Fibroblast of skin of right biceps (primary cell): ENCODE data around the gene GATAD2B.
A peak's percentile ranks its signal among the peaks of the same experiment; 100 is the strongest.
"Not testable (repeated sequence)": the region's sequence is repeated elsewhere in the genome, so short reads cannot be mapped to it uniquely, and the experiment has no call there.

ENCODE experiments used
- DNase-seq: peaks from one replicate; pipeline ENCODE4 v3.0.0-alpha.2; 2013

Gene GATAD2B

GRCh38 chr1:153793973-153794615 is 128.7 kb downstream of the GATAD2B start:
- no peak for DNase-seq

DNA sequence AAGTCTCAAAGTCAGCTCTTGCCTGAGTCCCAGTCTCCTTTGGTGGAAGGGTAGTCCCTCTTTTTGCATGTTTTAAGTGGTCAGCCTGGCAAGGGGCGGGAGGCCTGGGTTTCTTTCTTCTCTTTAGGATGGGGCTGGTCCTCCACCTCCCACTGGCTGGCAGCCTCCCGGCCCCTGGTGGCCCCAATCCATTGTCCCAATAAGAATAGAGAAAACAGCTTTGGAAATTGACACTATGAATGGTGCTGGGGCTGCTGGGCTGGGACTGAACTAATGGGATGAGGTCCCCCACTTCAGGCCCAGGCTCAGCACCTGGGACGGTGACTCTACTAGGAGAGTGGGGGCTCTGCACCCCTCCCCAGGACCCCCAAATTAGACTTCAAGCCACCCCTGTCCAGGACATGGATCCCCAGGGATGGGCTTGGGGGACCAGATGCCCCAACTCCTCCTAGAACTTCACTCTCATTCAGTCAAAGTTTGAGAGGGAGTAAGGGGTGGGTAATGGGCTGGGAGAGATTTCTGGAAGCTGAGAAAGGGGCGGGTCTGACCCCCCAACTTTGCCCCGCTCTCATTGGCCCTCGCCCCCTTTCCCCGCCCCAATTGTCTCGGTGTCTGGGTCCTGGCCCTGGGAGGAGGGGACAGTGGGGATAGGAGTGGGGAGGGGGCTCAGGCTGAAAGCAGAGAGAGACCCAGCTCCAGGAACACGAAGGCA is 129.4 kb downstream of the GATAD2B start:
- no peak for DNase-seq

DNA sequence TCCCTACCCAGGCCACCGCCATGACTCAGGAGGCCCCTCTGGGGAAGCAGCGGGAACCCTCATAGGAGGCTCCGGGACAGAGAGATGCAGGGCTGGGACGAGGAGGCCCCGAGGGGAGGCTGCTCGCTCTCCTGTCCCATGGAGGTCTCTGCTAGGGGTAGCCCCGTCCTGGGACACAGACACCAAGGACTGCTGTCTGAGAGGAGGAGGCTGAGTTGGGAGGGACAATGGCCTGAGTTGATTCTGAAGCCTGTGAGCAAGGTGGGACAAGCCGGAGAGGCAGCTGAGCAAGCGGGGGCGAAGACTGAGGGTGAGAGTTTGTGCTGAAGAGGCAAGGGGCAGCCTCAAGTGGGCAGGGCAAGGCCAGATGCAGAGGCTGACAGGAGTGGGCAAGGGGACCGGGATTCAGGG is 130.1 kb downstream of the GATAD2B start:
- no peak for DNase-seq

- peak; percentile 50 for DNase-seq
These were observed 131.0 kb downstream of the GATAD2B start for GRCh38 chr1:153791648-153792253.

- peak; percentile 93 for DNase-seq
These were observed 131.7 kb downstream of the GATAD2B start for GRCh38 chr1:153790966-153791647.

DNA sequence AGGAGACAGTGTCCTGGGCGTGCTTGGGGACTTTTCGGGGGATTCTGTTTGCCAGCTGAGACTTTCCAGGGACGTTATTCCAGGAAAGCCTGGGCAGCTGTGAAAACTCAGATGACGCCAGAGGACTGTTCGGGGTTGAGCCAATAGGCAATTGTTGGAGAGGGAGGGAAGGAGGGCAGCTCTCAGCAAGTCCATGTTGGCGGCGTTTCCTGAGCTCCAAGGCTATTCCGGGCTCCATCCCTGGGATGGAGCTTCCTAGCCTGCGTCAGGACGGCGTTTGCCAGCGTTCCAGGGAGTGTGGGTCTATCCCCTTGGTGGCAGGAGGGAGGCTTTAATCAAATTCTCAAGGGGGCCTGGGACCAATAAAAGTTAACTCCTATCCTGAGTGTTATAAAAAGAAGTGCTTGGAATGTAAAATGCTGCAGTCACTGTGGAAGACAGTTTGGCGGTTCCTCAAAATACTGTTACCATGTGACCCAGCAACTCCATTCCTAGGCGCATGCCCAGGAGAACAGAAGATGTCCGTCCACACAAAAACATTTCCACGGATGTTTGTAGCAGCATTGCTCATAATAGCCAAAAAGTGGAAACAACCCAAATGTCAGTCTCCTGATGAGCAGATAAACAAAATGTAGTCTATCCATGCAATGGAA is 132.3 kb downstream of the GATAD2B start:
- DNase-seq = peak; percentile 71

- no peak for DNase-seq
These were observed 133.2 kb downstream of the GATAD2B start for GRCh38 chr1:153789478-153790034.

- DNase-seq = no peak
These were observed 136.6 kb downstream of the GATAD2B start for GRCh38 chr1:153786038-153786790.

- peak; percentile 89 for DNase-seq
These were observed 139.3 kb downstream of the GATAD2B start for GRCh38 chr1:153783233-153784190.

- not testable (repeated sequence) for DNase-seq
These were observed 140.1 kb downstream of the GATAD2B start for GRCh38 chr1:153782648-153783047.

DNA sequence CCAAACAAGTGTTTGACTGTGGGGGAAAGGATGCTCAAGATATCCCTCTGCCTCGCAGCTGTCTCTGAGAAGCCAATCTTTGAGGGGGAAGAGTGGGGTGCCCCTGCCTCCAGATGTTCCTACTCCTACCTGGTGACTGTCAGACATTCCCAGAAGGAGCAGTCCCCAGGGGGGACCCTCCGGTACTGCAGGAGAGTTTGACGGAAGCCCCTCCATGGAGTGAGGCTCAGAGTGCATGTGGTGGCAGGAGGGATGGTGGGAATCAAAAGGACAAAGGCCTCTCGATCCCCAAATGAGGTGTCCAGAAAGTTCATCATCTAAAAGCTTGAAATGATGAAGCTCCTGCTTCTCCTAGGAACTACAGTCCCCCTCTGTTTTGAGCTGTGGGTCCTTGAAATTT is 142.2 kb downstream of the GATAD2B start:
- no peak for DNase-seq

GRCh38 chr1:153779781-153780541 is 142.8 kb downstream of the GATAD2B start:
- DNase-seq = no peak

DNA sequence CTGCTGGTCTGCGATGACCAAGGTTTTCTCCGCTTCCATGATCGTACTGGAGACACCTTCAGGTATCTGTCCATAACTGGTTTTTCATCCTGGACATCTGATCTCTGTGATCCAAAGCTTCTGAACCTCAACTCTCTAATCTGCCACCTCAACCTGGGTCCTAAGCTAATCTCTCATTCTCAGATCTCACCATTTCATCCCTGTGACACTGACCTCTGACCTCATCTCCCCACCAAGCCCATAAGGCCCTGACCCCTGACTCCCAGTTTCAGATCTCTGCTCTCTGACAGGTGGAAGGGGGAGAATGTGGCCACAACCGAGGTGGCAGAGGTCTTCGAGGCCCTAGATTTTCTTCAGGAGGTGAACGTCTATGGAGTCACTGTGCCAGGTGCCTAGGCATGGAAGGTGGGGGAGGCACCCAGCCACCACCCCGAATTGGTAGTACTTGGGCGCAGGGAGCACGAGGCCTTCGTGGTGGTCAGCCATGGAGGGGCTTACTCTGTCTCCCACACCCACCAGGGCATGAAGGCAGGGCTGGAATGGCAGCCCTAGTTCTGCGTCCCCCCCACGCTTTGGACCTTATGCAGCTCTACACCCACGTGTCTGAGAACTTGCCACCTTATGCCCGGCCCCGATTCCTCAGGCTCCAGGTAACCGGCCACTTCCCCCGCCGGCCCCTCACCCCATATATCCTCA is 143.8 kb downstream of the GATAD2B start:
- DNase-seq = no peak

GRCh38 chr1:153778051-153778823 is 144.5 kb downstream of the GATAD2B start:
- DNase-seq = no peak

GRCh38 chr1:153777648-153778047 is 145.1 kb downstream of the GATAD2B start:
- DNase-seq = no peak

DNA sequence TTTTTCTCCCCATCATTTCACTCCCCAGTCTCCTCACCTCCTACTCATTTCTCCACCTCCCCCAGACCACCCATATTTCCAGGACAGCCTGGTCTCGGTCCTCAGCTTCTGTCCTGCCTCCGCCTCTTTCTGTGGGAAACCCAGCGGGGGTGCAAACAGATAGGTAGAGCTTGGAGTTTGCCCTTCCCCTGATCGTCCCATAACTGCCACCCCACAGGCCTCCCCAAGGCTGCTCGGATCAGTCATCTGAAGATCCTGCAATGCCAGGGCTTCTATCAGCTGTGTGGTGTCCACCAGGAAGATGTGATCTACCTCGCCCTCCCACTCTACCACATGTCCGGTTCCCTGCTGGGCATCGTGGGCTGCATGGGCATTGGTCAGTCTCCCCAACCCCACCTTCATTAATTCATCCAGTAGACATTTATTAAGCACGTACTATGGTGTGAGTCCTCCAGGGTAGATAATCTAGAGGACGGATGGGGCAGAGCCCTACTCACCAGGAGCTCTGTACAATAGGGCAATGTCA is 145.9 kb downstream of the GATAD2B start:
- DNase-seq = no peak

GRCh38 chr1:153776352-153776751 is 146.4 kb downstream of the GATAD2B start:
- DNase-seq = no peak
